H1 (cell line): ENCODE results near the gene LAPTM4A. TPM values are rescaled to one million over a fixed set of nuclear protein-coding genes. Genes with fewer than 3 reads are reported as not detected.

Experiments
- CTCF ChIA-PET: fragments of 300-600 bp; sonication (Branson Sonifier 250); formaldehyde crosslinking; loops from one replicate; lab custom pipeline; 2021; ENCODE audit not compliant: partially characterized antibody; lab: Charles Lee
- POLR2A ChIA-PET: fragments of 300-600 bp; sonication (Branson Sonifier 250); formaldehyde crosslinking; loops from one replicate; lab custom pipeline; 2021; ENCODE audit warnings: inconsistent platforms; ENCODE audit not compliant: partially characterized antibody; lab: Charles Lee
- DNase-seq, 2 experiments: peaks; one replicate each; pipeline versions ENCODE4 v3.0.0 to v3.0.0-alpha.2; 2010 to 2022; ENCODE audit warnings: low spot score in 2 of 2, low read depth in 1 of 2, mixed read lengths in 1 of 2
- FAIRE-seq: peaks from 2 replicates; lab custom pipeline; 2011; peaks lifted over from hg19 to GRCh38; lab: Jason Lieb, UNC
- H2AFZ ChIP-seq: 2 replicates; pipeline ENCODE4 v1.8.1; 2012; ENCODE audit warnings: low read length, inconsistent platforms
- H2AK5ac ChIP-seq: 2 replicates; pipeline ENCODE4 v1.6.1; 2013; ENCODE audit warnings: low read depth, low read length
- H2BK120ac ChIP-seq: replicated peaks from 2 replicates; pipeline ENCODE3; 2013; ENCODE audit warnings: low read depth, low read length, inconsistent platforms
- H2BK12ac ChIP-seq: 2 replicates; pipeline ENCODE4 v1.6.1; 2013; ENCODE audit warnings: low read depth, low read length
- H2BK15ac ChIP-seq: 2 replicates; pipeline ENCODE4 v1.6.1; 2013; ENCODE audit warnings: low read length
- H2BK20ac ChIP-seq: 2 replicates; pipeline ENCODE4 v1.6.1; 2013; ENCODE audit warnings: low read length
- H2BK5ac ChIP-seq: 2 replicates; pipeline ENCODE4 v1.6.1; 2013; ENCODE audit warnings: low read depth, low read length
- H3K14ac ChIP-seq: 2 replicates; pipeline ENCODE4 v1.6.1; 2013; ENCODE audit warnings: inconsistent platforms; ENCODE audit not compliant: insufficient read length
- H3K18ac ChIP-seq: 2 replicates; pipeline ENCODE4 v1.6.1; 2013; ENCODE audit warnings: low read length; ENCODE audit errors: extremely low read depth
- H3K23ac ChIP-seq: 2 replicates; pipeline ENCODE4 v1.6.1; 2013; ENCODE audit warnings: inconsistent platforms; ENCODE audit not compliant: insufficient read length
- H3K23me2 ChIP-seq: 2 replicates; pipeline ENCODE4 v1.6.1; 2013; ENCODE audit warnings: low read depth, low read length
- H3K27ac ChIP-seq: 2 replicates; pipeline ENCODE4 v1.6.1; 2011; ENCODE audit warnings: low read depth, low read length, inconsistent platforms
- H3K27me3 ChIP-seq, 4 experiments: replicated peaks in 1 of 4; 1 replicate in 1 of 4; 2 replicates in 3 of 4; pipeline versions ENCODE4 v1.6.1 to v1.8.1; 2011 to 2013; ENCODE audit warnings: low read length in 3 of 4, mild to moderate bottlenecking in 3 of 4, inconsistent platforms in 2 of 4, mixed read lengths in 2 of 4, moderate library complexity in 1 of 4; ENCODE audit not compliant: control insufficient read depth in 3 of 4, insufficient read depth in 3 of 4; ENCODE audit errors: extremely low read depth in 1 of 4
- H3K36me3 ChIP-seq, 4 experiments: 2 replicates each; pipeline versions ENCODE4 v1.6.1 to v1.8.1; 2011 to 2013; ENCODE audit warnings: mild to moderate bottlenecking in 4 of 4, low read length in 3 of 4, moderate library complexity in 2 of 4, control low read depth in 1 of 4, inconsistent platforms in 1 of 4; ENCODE audit not compliant: insufficient read depth in 4 of 4, control insufficient read depth in 2 of 4
- H3K4ac ChIP-seq: replicated peaks from 2 replicates; pipeline ENCODE3; 2013; ENCODE audit warnings: low read length, low read depth, mixed read lengths, inconsistent platforms; ENCODE audit not compliant: insufficient read length
- H3K4me1 ChIP-seq, 4 experiments: replicated peaks in 1 of 4; 1 replicate in 1 of 4; 2 replicates in 3 of 4; pipeline versions ENCODE4 v1.6.1 to v1.8.1; 2011 to 2013; ENCODE audit warnings: low read length in 3 of 4, inconsistent platforms in 2 of 4, mixed read lengths in 1 of 4; ENCODE audit not compliant: insufficient read depth in 4 of 4, control insufficient read depth in 3 of 4
- H3K4me2 ChIP-seq, 2 experiments: 2 replicates each; pipeline versions ENCODE4 v1.6.1 to v1.8.1; 2011 to 2013; ENCODE audit warnings: low read depth in 2 of 2, low read length in 2 of 2, control low read depth in 1 of 2, inconsistent platforms in 1 of 2, mild to moderate bottlenecking in 1 of 2; ENCODE audit not compliant: insufficient read depth in 1 of 2
- H3K4me3 ChIP-seq, 4 experiments: fragments of 200-600, 300-600 bp in 1 of 4; sonication (generic), shearing (Covaris generic), sonication (Bioruptor Twin) in 1 of 4; 2 replicates each; pipeline versions ENCODE4 v1.5.1 to v1.8.1; 2011 to 2016; ENCODE audit warnings: low read length in 4 of 4, low read depth in 3 of 4, control low read depth in 2 of 4, inconsistent platforms in 2 of 4, mild to moderate bottlenecking in 2 of 4, mixed read lengths in 1 of 4, moderate library complexity in 1 of 4; ENCODE audit not compliant: insufficient read depth in 2 of 4; ENCODE audit errors: extremely low read depth in 1 of 4
- H3K56ac ChIP-seq: replicated peaks from 2 replicates; pipeline ENCODE3; 2013; ENCODE audit warnings: low read depth, mild to moderate bottlenecking, mixed read lengths, low read length, inconsistent platforms; ENCODE audit not compliant: insufficient read length
- H3K79me1 ChIP-seq: 2 replicates; pipeline ENCODE4 v1.6.1; 2013; ENCODE audit warnings: low read depth, low read length, control low read depth
- H3K79me2 ChIP-seq, 2 experiments: 2 replicates each; pipeline versions ENCODE4 v1.6.1 to v1.8.1; 2012 to 2013; ENCODE audit warnings: low read length in 2 of 2, mild to moderate bottlenecking in 2 of 2, inconsistent platforms in 1 of 2; ENCODE audit not compliant: insufficient read depth in 2 of 2, control insufficient read depth in 1 of 2
- H3K9ac ChIP-seq, 4 experiments: replicated peaks in 1 of 4; 1 replicate in 1 of 4; 2 replicates in 3 of 4; pipeline versions ENCODE4 v1.6.1 to v1.8.1; 2011 to 2013; ENCODE audit warnings: low read depth in 3 of 4, low read length in 3 of 4, control low read depth in 2 of 4, mild to moderate bottlenecking in 2 of 4, moderate library complexity in 2 of 4, inconsistent platforms in 1 of 4; ENCODE audit errors: extremely low read depth in 1 of 4
- H3K9me3 ChIP-seq, 2 experiments: 2 replicates each; pipeline versions ENCODE4 v1.6.1 to v1.8.1; 2012 to 2013; ENCODE audit warnings: mild to moderate bottlenecking in 2 of 2, moderate library complexity in 2 of 2, control low read depth in 1 of 2, inconsistent platforms in 1 of 2, low read depth in 1 of 2, low read length in 1 of 2, mixed read lengths in 1 of 2; ENCODE audit not compliant: insufficient read depth in 2 of 2
- H4K20me1 ChIP-seq, 2 experiments: replicated peaks in 1 of 2; 2 replicates each; pipeline versions ENCODE3 to v1.8.1; 2011 to 2013; ENCODE audit warnings: inconsistent platforms in 2 of 2, low read length in 2 of 2, mild to moderate bottlenecking in 1 of 2; ENCODE audit not compliant: insufficient read depth in 2 of 2, control insufficient read depth in 1 of 2
- H4K5ac ChIP-seq: 2 replicates; pipeline ENCODE4 v1.6.1; 2013; ENCODE audit warnings: low read length, low read depth, mixed read lengths, inconsistent platforms; ENCODE audit not compliant: insufficient read length
- H4K8ac ChIP-seq: 2 replicates; pipeline ENCODE4 v1.8.0; 2013; ENCODE audit warnings: mild to moderate bottlenecking, moderate library complexity, low read length, inconsistent platforms; ENCODE audit not compliant: insufficient read depth; ENCODE audit errors: extremely low read depth
- H4K91ac ChIP-seq: replicated peaks from 2 replicates; pipeline ENCODE3; 2013; ENCODE audit warnings: low read length, mixed read lengths, inconsistent platforms; ENCODE audit not compliant: insufficient read length
- ASH2L ChIP-seq: fragments of 200-600, 300-600 bp; sonication (generic); IDR thresholded peaks from one replicate; pipeline ENCODE4 v1.7.1; 2017; ENCODE audit warnings: low read length
- CBX5 ChIP-seq: fragments of 300-800, 300-1000 bp; sonication (generic); IDR thresholded peaks from 2 replicates; pipeline ENCODE4 v1.7.1; 2016; ENCODE audit warnings: antibody characterized with exemption, low read length, low read depth
- CBX8 ChIP-seq: fragments of 300-800, 300-1000 bp; sonication (generic); IDR thresholded peaks from 2 replicates; pipeline ENCODE4 v1.7.1; 2016; ENCODE audit warnings: low read depth, low read length, borderline replicate concordance
- CHD1 ChIP-seq: IDR thresholded peaks from 2 replicates; pipeline ENCODE4 v1.6.1; 2012; ENCODE audit warnings: low read depth, low read length, improper control_type of control experiment
- GTF2F1 ChIP-seq: IDR thresholded peaks from 2 replicates; pipeline ENCODE4 v1.6.1; 2012; ENCODE audit warnings: low read depth, low read length, improper control_type of control experiment, borderline replicate concordance
- MAFK ChIP-seq: IDR thresholded peaks from 2 replicates; pipeline ENCODE4 v1.6.1; 2012; ENCODE audit warnings: low read depth, mild to moderate bottlenecking, improper control_type of control experiment, low read length
- NRF1 ChIP-seq: IDR thresholded peaks from 2 replicates; pipeline ENCODE4 v1.6.1; 2011; ENCODE audit warnings: mild to moderate bottlenecking, low read depth, low read length, improper control_type of control experiment
- PHF8 ChIP-seq: fragments of 200-600 bp; sonication (generic); conservative IDR thresholded peaks from 2 replicates; pipeline ENCODE4 v1.7.1; 2012; ENCODE audit warnings: low read depth, mild to moderate bottlenecking, inconsistent platforms, low read length, moderate library complexity
- RAD21 ChIP-seq, 2 experiments: IDR thresholded peaks in 1 of 2; conservative IDR thresholded peaks in 1 of 2; 2 replicates each; pipeline ENCODE4 v1.6.1; 2011; ENCODE audit warnings: low read depth in 2 of 2, low read length in 2 of 2, improper control_type of control experiment in 1 of 2, inconsistent platforms in 1 of 2, mild to moderate bottlenecking in 1 of 2, moderate library complexity in 1 of 2
- RNF2 ChIP-seq: fragments of 200-900, 300-1000 bp; sonication (generic); IDR thresholded peaks from 2 replicates; pipeline ENCODE4 v1.7.1; 2016; ENCODE audit warnings: borderline replicate concordance, low read depth, mild to moderate bottlenecking, antibody characterized with exemption, low read length; ENCODE audit not compliant: poor library complexity, severe bottlenecking; ENCODE audit errors: missing control alignments
- SIN3A ChIP-seq, 2 experiments: IDR thresholded peaks in 1 of 2; conservative IDR thresholded peaks in 1 of 2; 2 replicates each; pipeline ENCODE4 v1.6.1; 2011 to 2012; ENCODE audit warnings: low read length in 2 of 2, improper control_type of control experiment in 1 of 2, low read depth in 1 of 2, mild to moderate bottlenecking in 1 of 2
- TBP ChIP-seq: IDR thresholded peaks from 2 replicates; pipeline ENCODE4 v1.6.1; 2011; ENCODE audit warnings: low read depth, low read length, improper control_type of control experiment
- WGBS, 2 experiments: shearing (Covaris generic) in 1 of 2; methylation state at CpG; one replicate each; pipeline versions ENCODE4 v1.1.6 to v1.1.7; 2013 to 2015; ENCODE audit warnings: low lambda C conversion rate in 2 of 2, mixed read lengths in 2 of 2, inconsistent platforms in 1 of 2, low coverage in 1 of 2, missing lambda C conversion rate in 1 of 2; ENCODE audit not compliant: insufficient replicate concordance in 2 of 2, insufficient coverage in 1 of 2, insufficient read length in 1 of 2; ENCODE audit errors: extremely low coverage in 1 of 2, missing lambda C conversion rate in 1 of 2; 5-methylcytosine and 5-hydroxymethylcytosine counted together
- polyA plus RNA-seq, 7 experiments: library from polyadenylated mRNA; depleted of rRNA in 3 of 7; stranded (reverse) in 5 of 7; unstranded in 2 of 7; fragments of >200 nt in 5 of 7; fragments of 200-250 nt in 2 of 7; gene quantifications; 1 replicate in 5 of 7; 2 replicates in 1 of 7; 4 replicates in 1 of 7; pipeline versions ENCODE4 v1.2.1 to v1.2.3, GENCODE V29; 2011 to 2013; ENCODE audit warnings: missing spikeins in 2 of 7, mixed read lengths in 2 of 7
- total RNA-seq: library from RNA; stranded (reverse); fragmentation: NEBNext Ultra II Directional; extraction: Animal tissue kit (Norgen Biotek cat#: 25700); gene quantifications from 2 replicates; pipeline ENCODE4 v1.2.1, GENCODE V29; 2021

LAPTM4A gene
- total and polyA plus RNA-seq, 2 of the 8 experiments (the other 6 are each of a cell fraction or from before 2014, with no cell fraction given): 193 to 419 TPM

DNA sequence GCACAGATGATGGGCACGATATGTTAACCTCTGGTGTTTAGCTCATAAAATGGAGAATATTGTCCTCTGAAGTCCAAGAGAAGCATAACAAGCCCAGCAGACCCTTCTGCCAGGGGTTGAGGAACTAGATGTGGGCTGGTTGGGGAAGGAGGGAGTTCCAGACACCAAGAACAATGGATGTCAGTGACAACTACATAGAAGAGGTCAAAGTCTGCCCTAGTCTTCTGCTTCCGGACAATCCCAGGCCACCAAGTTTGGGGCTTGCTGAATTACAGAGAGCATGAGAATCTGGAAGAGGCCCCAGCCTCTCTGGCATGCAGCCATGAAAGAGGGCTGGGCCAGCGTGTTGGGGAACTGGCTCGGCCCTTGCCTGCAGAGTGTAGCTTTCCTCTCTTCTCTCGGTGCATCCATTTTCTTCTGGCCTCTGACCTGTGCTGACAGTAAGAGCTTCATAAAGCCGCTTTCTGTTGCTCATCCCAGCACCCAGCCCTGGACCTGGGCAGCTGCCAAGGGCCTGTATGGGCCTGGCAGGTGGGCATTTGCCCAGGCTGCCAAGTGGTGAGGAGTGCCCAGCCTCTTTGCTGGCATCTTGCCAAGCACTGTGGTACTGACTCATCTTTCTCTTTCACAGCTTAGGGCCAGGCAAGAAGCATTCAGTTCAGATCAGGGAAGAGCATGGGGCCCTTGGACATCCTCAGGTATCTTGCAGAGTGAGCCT, 14.6 kb upstream of the LAPTM4A start:
- Histone ChIP-seq H4K20me1 (no peaks in the 10 kb centered on the region), H3K36me3 (no peaks in the 10 kb centered on the region), H3K23ac (no peak overlapping the region), H3K9me3 (no peaks in the 10 kb centered on the region), H3K23me2 (no peaks in the 10 kb centered on the region), H2BK5ac (no peak overlapping the region), H2AFZ (no peak overlapping the region), H4K5ac (no peak overlapping the region), H3K27ac (no peak overlapping the region), H2BK20ac (no peak overlapping the region), H4K8ac (no peak overlapping the region), H2BK15ac (0 out of 2 replicates have a peak overlapping the region, but pooled peaks have one; percentile 31), H3K56ac (no peak overlapping the region), H3K4me3 (no peak overlapping the region), H3K4ac (no peak overlapping the region), H3K79me2 (no peaks in the 10 kb centered on the region), H3K9ac (no peak overlapping the region), H2BK12ac (no peak overlapping the region), H3K79me1 (no peaks in the 10 kb centered on the region), H3K14ac (no peak overlapping the region), H2BK120ac (no peak overlapping the region), H2AK5ac (no peak overlapping the region), H3K4me2 (no peak overlapping the region), H3K4me1 (no peaks in the 10 kb centered on the region), H4K91ac (no peak overlapping the region), H3K18ac (no peak overlapping the region), H3K27me3 (no peaks in the 10 kb centered on the region)
- POLR2A ChIA-PET: interaction anchor here (1.6 kb wide), 1 partner anchor 13 kb away, joined by 4 read pairs; no protein-coding TSS in a partner anchor
- DNase-seq (no peak), FAIRE-seq (no peak)
- CTCF ChIA-PET: no interaction called here
- WGBS, 2 experiments: 95% methylated on average over 6 of the region's 6 CpGs; no CpG with 5 or more reads in 1 of the 2 experiments
- TF ChIP-seq TBP: no peak
- TF ChIP-seq CBX8: no peak
- no peak for TF ChIP-seq RNF2
- TF ChIP-seq ASH2L: no peak
- no peak for TF ChIP-seq SIN3A (conservative IDR thresholded peaks at IDR 0.05 in 1 of 2, IDR thresholded peaks at IDR 0.05 in 1 of 2; ENCODE audit: low read depth in 1 of 2, low read length in 2 of 2)
- TF ChIP-seq CHD1: no peak
- no peak for TF ChIP-seq MAFK
- TF ChIP-seq CBX5: no peak
- TF ChIP-seq PHF8: no peak
- no peak for TF ChIP-seq NRF1
- TF ChIP-seq RAD21 (IDR thresholded peaks at IDR 0.05 in 1 of 2, conservative IDR thresholded peaks at IDR 0.05 in 1 of 2; ENCODE audit: low read depth in 2 of 2, low read length in 2 of 2): no peak
- TF ChIP-seq GTF2F1: no peak
